K562 (cell line): ENCODE data around the gene DMXL1.

Source experiments
- ETS2 ChIP-seq: IDR thresholded peaks from 2 replicates; pipeline ENCODE4 v1.6.1; 2016; ENCODE audit warnings: borderline replicate concordance, missing genetic modification characterization, mild to moderate bottlenecking, moderate library complexity, missing compliant biosample characterization; ENCODE audit not compliant: poor library complexity, severe bottlenecking
- FOSL1 ChIP-seq: fragments of 200-800 bp; sonication (Bioruptor generic); conservative IDR thresholded peaks from 2 replicates; pipeline ENCODE4 v1.6.1; 2016; ENCODE audit warnings: missing genetic modification characterization, missing compliant biosample characterization
- FOXK1 ChIP-seq: sonication (generic); formaldehyde crosslinking; IDR thresholded peaks from 2 replicates; pipeline ENCODE4 v1.8.0; 2022; ENCODE audit warnings: missing genetic modification reagents, mild to moderate bottlenecking, borderline replicate concordance
- KDM4B ChIP-seq, 2 experiments: fragments of 450-650 bp in 1 of 2; sonication (generic) in 1 of 2; IDR thresholded peaks; 2 replicates each; pipeline ENCODE4 v1.6.1; 2016 to 2017; ENCODE audit warnings: borderline replicate concordance in 2 of 2, antibody characterized with exemption in 1 of 2, low read depth in 1 of 2, mild to moderate bottlenecking in 1 of 2
- NBN ChIP-seq: fragments of 450-650 bp; IDR thresholded peaks from 2 replicates; pipeline ENCODE4 v1.6.1; 2016; ENCODE audit warnings: low read depth, mild to moderate bottlenecking
- POLR2A ChIP-seq: fragments of 450-650 bp; conservative IDR thresholded peaks from 2 replicates; pipeline ENCODE4 v1.6.1; 2016
- POLR2AphosphoS5 ChIP-seq: IDR thresholded peaks from 2 replicates; pipeline ENCODE4 v1.6.1; 2011; ENCODE audit warnings: mild to moderate bottlenecking, low read depth, low read length, moderate library complexity; ENCODE audit not compliant: control insufficient read depth, insufficient read depth
- ZBTB1 ChIP-seq: sonication (generic); formaldehyde crosslinking; IDR thresholded peaks from 2 replicates; pipeline ENCODE4 v1.8.1; 2023; ENCODE audit warnings: missing genetic modification reagents, low read depth, mild to moderate bottlenecking, borderline replicate concordance
- TF ChIP-seq, protein P1 (sequence below): fragments of 250-450 bp; sonication (Bioruptor Pico); IDR thresholded peaks from 2 replicates; pipeline ENCODE4 v1.5.0; 2021
- TF ChIP-seq, protein P2 (sequence below), 3 experiments: IDR thresholded peaks in 2 of 3; conservative IDR thresholded peaks in 1 of 3; 2 replicates each; pipeline ENCODE4 v1.5.1; 2011 to 2012; ENCODE audit warnings: low read length in 3 of 3, mild to moderate bottlenecking in 3 of 3, control low read depth in 2 of 3, improper control_type of control experiment in 1 of 3, inconsistent platforms in 1 of 3, low read depth in 1 of 3, mixed read lengths in 1 of 3, moderate library complexity in 1 of 3; ENCODE audit not compliant: insufficient read depth in 2 of 3
- TF ChIP-seq, protein P3 (sequence below): IDR thresholded peaks from 2 replicates; pipeline ENCODE4 v1.6.1; 2012; ENCODE audit warnings: low read depth, low read length, improper control_type of control experiment, borderline replicate concordance
- TF ChIP-seq, protein P4 (sequence below): fragments of 250-450 bp; sonication (Bioruptor Pico); IDR thresholded peaks from 2 replicates; pipeline ENCODE4 v1.9.0; 2021; ENCODE audit warnings: mild to moderate bottlenecking
- TF ChIP-seq, protein P5 (sequence below): sonication (generic); formaldehyde crosslinking; IDR thresholded peaks from 2 replicates; pipeline ENCODE4 v1.9.0; 2022; ENCODE audit warnings: mild to moderate bottlenecking, missing genetic modification reagents
- TF ChIP-seq, protein P6 (sequence below): fragments of 200-800 bp; sonication (Bioruptor generic); IDR thresholded peaks from 2 replicates; pipeline ENCODE4 v1.6.1; 2016; ENCODE audit warnings: missing genetic modification characterization, missing compliant biosample characterization

DNA sequence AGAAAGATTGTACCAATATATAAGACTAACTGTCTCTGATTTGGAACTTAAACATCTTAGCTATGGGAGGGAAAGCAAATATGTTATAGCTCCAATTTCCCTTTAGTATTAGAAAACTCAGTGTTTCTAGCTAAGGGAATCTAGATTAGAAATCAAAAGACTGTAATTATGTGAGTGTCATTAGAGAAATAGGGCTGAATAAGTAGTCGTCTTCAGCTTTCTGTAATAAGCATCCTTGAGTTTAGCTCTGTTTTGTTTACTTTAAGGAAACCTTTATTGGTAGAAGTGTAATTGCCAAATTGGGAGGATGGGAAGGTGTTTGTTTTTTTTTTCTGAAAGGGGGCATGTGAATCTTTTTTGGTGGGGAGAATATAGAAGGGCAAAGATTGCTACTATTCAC lies 5.2 kb downstream of the DMXL1 start:
- TF ChIP-seq, protein P1, sequence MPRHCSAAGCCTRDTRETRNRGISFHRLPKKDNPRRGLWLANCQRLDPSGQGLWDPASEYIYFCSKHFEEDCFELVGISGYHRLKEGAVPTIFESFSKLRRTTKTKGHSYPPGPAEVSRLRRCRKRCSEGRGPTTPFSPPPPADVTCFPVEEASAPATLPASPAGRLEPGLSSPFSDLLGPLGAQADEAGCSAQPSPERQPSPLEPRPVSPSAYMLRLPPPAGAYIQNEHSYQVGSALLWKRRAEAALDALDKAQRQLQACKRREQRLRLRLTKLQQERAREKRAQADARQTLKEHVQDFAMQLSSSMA (CRISPR knock-in tag), result no peak
- TF ChIP-seq, protein P2, sequence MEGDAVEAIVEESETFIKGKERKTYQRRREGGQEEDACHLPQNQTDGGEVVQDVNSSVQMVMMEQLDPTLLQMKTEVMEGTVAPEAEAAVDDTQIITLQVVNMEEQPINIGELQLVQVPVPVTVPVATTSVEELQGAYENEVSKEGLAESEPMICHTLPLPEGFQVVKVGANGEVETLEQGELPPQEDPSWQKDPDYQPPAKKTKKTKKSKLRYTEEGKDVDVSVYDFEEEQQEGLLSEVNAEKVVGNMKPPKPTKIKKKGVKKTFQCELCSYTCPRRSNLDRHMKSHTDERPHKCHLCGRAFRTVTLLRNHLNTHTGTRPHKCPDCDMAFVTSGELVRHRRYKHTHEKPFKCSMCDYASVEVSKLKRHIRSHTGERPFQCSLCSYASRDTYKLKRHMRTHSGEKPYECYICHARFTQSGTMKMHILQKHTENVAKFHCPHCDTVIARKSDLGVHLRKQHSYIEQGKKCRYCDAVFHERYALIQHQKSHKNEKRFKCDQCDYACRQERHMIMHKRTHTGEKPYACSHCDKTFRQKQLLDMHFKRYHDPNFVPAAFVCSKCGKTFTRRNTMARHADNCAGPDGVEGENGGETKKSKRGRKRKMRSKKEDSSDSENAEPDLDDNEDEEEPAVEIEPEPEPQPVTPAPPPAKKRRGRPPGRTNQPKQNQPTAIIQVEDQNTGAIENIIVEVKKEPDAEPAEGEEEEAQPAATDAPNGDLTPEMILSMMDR (IDR thresholded peaks at IDR 0.05 in 2 of 3, conservative IDR thresholded peaks at IDR 0.05 in 1 of 3; ENCODE audit: insufficient read depth in 2 of 3, low read depth in 1 of 3, low read length in 3 of 3), result no peak
- no peak for TF ChIP-seq ETS2
- no peak for TF ChIP-seq ZBTB1 (CRISPR knock-in tag)
- TF ChIP-seq POLR2A, result no peak
- TF ChIP-seq, protein P3, sequence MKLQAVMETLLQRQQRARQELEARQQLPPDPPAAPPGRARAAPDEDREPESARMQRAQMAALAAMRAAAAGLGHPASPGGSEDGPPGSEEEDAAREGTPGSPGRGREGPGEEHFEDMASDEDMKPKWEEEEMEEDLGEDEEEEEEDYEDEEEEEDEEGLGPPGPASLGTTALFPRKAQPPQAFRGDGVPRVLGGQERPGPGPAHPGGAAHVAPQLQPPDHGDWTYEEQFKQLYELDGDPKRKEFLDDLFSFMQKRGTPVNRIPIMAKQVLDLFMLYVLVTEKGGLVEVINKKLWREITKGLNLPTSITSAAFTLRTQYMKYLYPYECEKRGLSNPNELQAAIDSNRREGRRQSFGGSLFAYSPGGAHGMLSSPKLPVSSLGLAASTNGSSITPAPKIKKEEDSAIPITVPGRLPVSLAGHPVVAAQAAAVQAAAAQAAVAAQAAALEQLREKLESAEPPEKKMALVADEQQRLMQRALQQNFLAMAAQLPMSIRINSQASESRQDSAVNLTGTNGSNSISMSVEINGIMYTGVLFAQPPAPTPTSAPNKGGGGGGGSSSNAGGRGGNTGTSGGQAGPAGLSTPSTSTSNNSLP, result no peak
- no peak for TF ChIP-seq POLR2AphosphoS5
- TF ChIP-seq, protein P4, sequence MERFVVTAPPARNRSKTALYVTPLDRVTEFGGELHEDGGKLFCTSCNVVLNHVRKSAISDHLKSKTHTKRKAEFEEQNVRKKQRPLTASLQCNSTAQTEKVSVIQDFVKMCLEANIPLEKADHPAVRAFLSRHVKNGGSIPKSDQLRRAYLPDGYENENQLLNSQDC (CRISPR knock-in tag), result no peak
- no peak for TF ChIP-seq KDM4B (IDR thresholded peaks at IDR 0.05; ENCODE audit: borderline replicate concordance in 2 of 2, low read depth in 1 of 2)
- TF ChIP-seq, protein P5, sequence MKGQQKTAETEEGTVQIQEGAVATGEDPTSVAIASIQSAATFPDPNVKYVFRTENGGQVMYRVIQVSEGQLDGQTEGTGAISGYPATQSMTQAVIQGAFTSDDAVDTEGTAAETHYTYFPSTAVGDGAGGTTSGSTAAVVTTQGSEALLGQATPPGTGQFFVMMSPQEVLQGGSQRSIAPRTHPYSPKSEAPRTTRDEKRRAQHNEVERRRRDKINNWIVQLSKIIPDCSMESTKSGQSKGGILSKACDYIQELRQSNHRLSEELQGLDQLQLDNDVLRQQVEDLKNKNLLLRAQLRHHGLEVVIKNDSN (CRISPR knock-in tag), result no peak
- TF ChIP-seq, protein P6, sequence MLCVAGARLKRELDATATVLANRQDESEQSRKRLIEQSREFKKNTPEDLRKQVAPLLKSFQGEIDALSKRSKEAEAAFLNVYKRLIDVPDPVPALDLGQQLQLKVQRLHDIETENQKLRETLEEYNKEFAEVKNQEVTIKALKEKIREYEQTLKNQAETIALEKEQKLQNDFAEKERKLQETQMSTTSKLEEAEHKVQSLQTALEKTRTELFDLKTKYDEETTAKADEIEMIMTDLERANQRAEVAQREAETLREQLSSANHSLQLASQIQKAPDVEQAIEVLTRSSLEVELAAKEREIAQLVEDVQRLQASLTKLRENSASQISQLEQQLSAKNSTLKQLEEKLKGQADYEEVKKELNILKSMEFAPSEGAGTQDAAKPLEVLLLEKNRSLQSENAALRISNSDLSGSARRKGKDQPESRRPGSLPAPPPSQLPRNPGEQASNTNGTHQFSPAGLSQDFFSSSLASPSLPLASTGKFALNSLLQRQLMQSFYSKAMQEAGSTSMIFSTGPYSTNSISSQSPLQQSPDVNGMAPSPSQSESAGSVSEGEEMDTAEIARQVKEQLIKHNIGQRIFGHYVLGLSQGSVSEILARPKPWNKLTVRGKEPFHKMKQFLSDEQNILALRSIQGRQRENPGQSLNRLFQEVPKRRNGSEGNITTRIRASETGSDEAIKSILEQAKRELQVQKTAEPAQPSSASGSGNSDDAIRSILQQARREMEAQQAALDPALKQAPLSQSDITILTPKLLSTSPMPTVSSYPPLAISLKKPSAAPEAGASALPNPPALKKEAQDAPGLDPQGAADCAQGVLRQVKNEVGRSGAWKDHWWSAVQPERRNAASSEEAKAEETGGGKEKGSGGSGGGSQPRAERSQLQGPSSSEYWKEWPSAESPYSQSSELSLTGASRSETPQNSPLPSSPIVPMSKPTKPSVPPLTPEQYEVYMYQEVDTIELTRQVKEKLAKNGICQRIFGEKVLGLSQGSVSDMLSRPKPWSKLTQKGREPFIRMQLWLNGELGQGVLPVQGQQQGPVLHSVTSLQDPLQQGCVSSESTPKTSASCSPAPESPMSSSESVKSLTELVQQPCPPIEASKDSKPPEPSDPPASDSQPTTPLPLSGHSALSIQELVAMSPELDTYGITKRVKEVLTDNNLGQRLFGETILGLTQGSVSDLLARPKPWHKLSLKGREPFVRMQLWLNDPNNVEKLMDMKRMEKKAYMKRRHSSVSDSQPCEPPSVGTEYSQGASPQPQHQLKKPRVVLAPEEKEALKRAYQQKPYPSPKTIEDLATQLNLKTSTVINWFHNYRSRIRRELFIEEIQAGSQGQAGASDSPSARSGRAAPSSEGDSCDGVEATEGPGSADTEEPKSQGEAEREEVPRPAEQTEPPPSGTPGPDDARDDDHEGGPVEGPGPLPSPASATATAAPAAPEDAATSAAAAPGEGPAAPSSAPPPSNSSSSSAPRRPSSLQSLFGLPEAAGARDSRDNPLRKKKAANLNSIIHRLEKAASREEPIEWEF, result no peak
- TF ChIP-seq FOXK1 (CRISPR knock-in tag), result no peak
- TF ChIP-seq FOSL1 (tag), result no peak
- no peak for TF ChIP-seq NBN
